Keratinocyte (primary cell): ENCODE measurements around the gene COL8A2.

ENCODE experiments used
- EZH2 ChIP-seq: IDR thresholded peaks from one replicate; pipeline ENCODE4 v1.6.1; 2012; ENCODE audit warnings: inconsistent platforms, mild to moderate bottlenecking, low read length, moderate library complexity
- TF ChIP-seq, protein P1 (sequence below), 3 experiments: IDR thresholded peaks in 1 of 3; conservative IDR thresholded peaks in 1 of 3; optimal IDR thresholded peaks in 1 of 3; 2 replicates in 2 of 3; 3 replicates in 1 of 3; pipeline versions ENCODE3 to v1.5.1; 2011; ENCODE audit warnings: low read length in 3 of 3, mild to moderate bottlenecking in 3 of 3, moderate library complexity in 2 of 3, control low read depth in 1 of 3, inconsistent platforms in 1 of 3; ENCODE audit not compliant: insufficient read depth in 2 of 3; ENCODE audit errors: extremely low read depth in 1 of 3

DNA sequence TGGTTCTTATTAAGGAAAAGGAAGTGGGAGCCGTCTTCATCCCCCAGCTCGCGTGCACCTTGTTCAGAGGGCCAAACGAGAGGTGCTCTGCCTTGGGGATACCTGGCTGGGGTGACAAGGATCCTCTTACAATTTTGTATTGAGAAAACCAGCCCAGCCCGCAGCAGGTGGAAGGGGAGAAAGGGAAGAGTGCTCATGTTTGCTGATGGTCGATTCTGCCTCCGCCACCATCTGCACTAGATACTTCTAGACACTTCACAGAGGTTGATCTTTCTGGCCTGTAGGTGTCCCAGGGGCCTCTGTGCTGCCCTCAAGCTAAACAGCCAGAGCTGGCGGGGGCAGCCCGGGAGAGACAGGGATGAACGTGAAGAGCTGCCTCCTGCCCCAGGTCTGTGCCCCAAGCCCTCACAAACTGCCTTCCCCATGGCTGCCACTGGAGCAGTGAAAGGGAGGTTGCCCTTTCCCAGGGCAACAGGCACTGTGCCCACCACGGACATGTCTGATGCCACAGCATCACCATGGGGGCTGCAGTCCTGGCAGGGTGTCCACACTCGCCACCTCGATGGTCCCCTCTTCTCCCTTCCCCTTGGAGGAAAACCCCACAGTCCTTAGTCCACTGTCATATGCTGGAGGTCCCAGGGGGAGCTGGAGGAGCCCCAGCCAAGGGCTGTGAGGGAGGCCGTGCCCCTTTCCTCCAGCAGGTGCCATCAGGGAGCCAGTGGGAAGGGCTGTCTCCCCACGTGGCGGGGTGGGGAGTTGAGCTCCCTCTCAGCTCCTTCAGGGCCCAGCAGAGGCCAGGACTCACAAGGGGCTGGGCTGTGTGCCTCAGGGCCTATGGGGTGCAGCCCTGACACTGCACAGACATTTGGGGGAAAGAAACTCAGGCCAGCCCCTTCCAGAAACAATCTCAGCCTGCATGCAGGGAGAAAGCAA lies 28.3 kb downstream of the COL8A2 start:
- no peak for TF ChIP-seq EZH2
- TF ChIP-seq, protein P1, sequence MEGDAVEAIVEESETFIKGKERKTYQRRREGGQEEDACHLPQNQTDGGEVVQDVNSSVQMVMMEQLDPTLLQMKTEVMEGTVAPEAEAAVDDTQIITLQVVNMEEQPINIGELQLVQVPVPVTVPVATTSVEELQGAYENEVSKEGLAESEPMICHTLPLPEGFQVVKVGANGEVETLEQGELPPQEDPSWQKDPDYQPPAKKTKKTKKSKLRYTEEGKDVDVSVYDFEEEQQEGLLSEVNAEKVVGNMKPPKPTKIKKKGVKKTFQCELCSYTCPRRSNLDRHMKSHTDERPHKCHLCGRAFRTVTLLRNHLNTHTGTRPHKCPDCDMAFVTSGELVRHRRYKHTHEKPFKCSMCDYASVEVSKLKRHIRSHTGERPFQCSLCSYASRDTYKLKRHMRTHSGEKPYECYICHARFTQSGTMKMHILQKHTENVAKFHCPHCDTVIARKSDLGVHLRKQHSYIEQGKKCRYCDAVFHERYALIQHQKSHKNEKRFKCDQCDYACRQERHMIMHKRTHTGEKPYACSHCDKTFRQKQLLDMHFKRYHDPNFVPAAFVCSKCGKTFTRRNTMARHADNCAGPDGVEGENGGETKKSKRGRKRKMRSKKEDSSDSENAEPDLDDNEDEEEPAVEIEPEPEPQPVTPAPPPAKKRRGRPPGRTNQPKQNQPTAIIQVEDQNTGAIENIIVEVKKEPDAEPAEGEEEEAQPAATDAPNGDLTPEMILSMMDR (optimal IDR thresholded peaks at IDR 0.05 in 1 of 3, IDR thresholded peaks at IDR 0.05 in 1 of 3, conservative IDR thresholded peaks at IDR 0.05 in 1 of 3; ENCODE audit: extremely low read depth in 1 of 3, insufficient read depth in 2 of 3, low read length in 3 of 3), result peak; percentile 14 to 39 (median 23)
